K562 treated with DMSO at 1 percent for 4 hours (cell line): Measurements from ENCODE around the gene RAMP1. TPM values are rescaled to one million over a fixed set of nuclear protein-coding genes. Genes with fewer than 3 reads are reported as not detected.

Experiments
- total RNA-seq: library from RNA; unstranded; fragments of 300-600 nt; gene quantifications from 2 replicates; pipeline ENCODE4 v1.2.3, GENCODE V29; 2022; ENCODE audit not compliant: insufficient read depth

Gene RAMP1
- not detected in 2 replicates for total RNA-seq

GRCh38 chr2:237859533-237860272 is at the start of gene RAMP1:
Gene RAMP1 (plus strand): TSS chr2:237859623. CDS start chr2:237859676, 53 bp downstream.

Other genes with a start within 250 kb of the RAMP1 start
- 14.3 and 17.7 TPM in 2 replicates for gene LRRFIP1, start 232.0 kb upstream of the RAMP1 start, total RNA-seq
- 0.30 TPM in 1 of 2 replicates, not detected in the other for gene RBM44, start 60.8 kb upstream of the RAMP1 start, total RNA-seq
- 36.6 and 49.5 TPM in 2 replicates for gene UBE2F, start 107.4 kb downstream of the RAMP1 start, total RNA-seq
- gene SCLY, start 201.4 kb downstream of the RAMP1 start, total RNA-seq, result 15.7 and 18.7 TPM in 2 replicates
- gene ESPNL, start 240.7 kb downstream of the RAMP1 start, total RNA-seq, result 0.22 TPM in 1 of 2 replicates, not detected in the other